HepG2 (cell line): ENCODE results near the gene NSD1. TPM values are rescaled to one million over a fixed set of nuclear protein-coding genes. Genes with fewer than 3 reads are reported as not detected.

Experiments used
- ATAD3A ChIP-seq: sonication (generic); formaldehyde crosslinking; IDR thresholded peaks from 2 replicates; pipeline ENCODE4 v1.4.0; 2020; ENCODE audit warnings: missing genetic modification reagents
- ATF7 ChIP-seq, 2 experiments: fragments of 450-650 bp in 1 of 2; sonication (generic) in 1 of 2; formaldehyde crosslinking in 1 of 2; IDR thresholded peaks; 2 replicates each; pipeline versions ENCODE4 v1.4.0 to v1.6.1; 2016 to 2020; ENCODE audit warnings: antibody characterized with exemption in 1 of 2, mild to moderate bottlenecking in 1 of 2, missing genetic modification reagents in 1 of 2
- CCDC6 ChIP-seq: sonication (generic); formaldehyde crosslinking; IDR thresholded peaks from 2 replicates; pipeline ENCODE4 v1.8.1; 2022; ENCODE audit warnings: mild to moderate bottlenecking, missing genetic modification reagents, moderate library complexity
- HOXA7 ChIP-seq: sonication (generic); formaldehyde crosslinking; IDR thresholded peaks from 2 replicates; pipeline ENCODE4 v1.8.1; 2022; ENCODE audit warnings: mild to moderate bottlenecking, missing genetic modification reagents, moderate library complexity
- KDM5A ChIP-seq: fragments of 200-600 bp; sonication (generic); IDR thresholded peaks from 2 replicates; pipeline ENCODE4 v1.7.0; 2018; ENCODE audit warnings: antibody characterized with exemption, mild to moderate bottlenecking, low read length, borderline replicate concordance
- KLF16 ChIP-seq, 2 experiments: sonication (generic) in 1 of 2; formaldehyde crosslinking in 1 of 2; IDR thresholded peaks; 2 replicates each; pipeline versions ENCODE4 v1.6.1 to v1.8.0; 2016 to 2023; ENCODE audit warnings: missing genetic modification reagents in 2 of 2, missing compliant biosample characterization in 1 of 2
- MED1 ChIP-seq: sonication (generic); formaldehyde crosslinking; IDR thresholded peaks from 2 replicates; pipeline ENCODE4 v1.4.0; 2020; ENCODE audit warnings: missing genetic modification reagents
- PHF8 ChIP-seq: sonication (generic); formaldehyde crosslinking; IDR thresholded peaks from 2 replicates; pipeline ENCODE4 v1.5.0; 2020; ENCODE audit warnings: missing genetic modification reagents
- SAP130 ChIP-seq: IDR thresholded peaks from 2 replicates; pipeline ENCODE4 v1.6.1; 2016; ENCODE audit warnings: low read depth
- SATB2 ChIP-seq: sonication (generic); formaldehyde crosslinking; IDR thresholded peaks from 2 replicates; pipeline ENCODE4 v1.5.0; 2020; ENCODE audit warnings: missing genetic modification reagents
- SMAD1 ChIP-seq: sonication (generic); formaldehyde crosslinking; IDR thresholded peaks from 2 replicates; pipeline ENCODE4 v1.4.0; 2020; ENCODE audit warnings: missing genetic modification reagents, low read depth, mild to moderate bottlenecking, borderline replicate concordance
- SMARCE1 ChIP-seq: fragments of 450-650 bp; IDR thresholded peaks from 2 replicates; pipeline ENCODE4 v1.6.1; 2017; ENCODE audit warnings: borderline replicate concordance
- SNAPC4 ChIP-seq: sonication (generic); formaldehyde crosslinking; IDR thresholded peaks from 2 replicates; pipeline ENCODE4 v1.4.0; 2020; ENCODE audit warnings: mild to moderate bottlenecking, missing genetic modification reagents
- SPEN ChIP-seq: sonication (generic); formaldehyde crosslinking; IDR thresholded peaks from 2 replicates; pipeline ENCODE4 v1.5.1; 2020; ENCODE audit warnings: low read depth, mild to moderate bottlenecking, missing genetic modification reagents
- STAT5B ChIP-seq: sonication (generic); formaldehyde crosslinking; IDR thresholded peaks from 2 replicates; pipeline ENCODE4 v1.4.0; 2020; ENCODE audit warnings: missing genetic modification reagents
- YEATS2 ChIP-seq: sonication (generic); formaldehyde crosslinking; IDR thresholded peaks from 2 replicates; pipeline ENCODE4 v1.4.0; 2020; ENCODE audit warnings: missing genetic modification reagents, borderline replicate concordance
- ZC3H13 ChIP-seq: sonication (generic); formaldehyde crosslinking; IDR thresholded peaks from 2 replicates; pipeline ENCODE4 v1.8.1; 2023; ENCODE audit warnings: mild to moderate bottlenecking, missing genetic modification reagents, moderate library complexity
- ZMAT3 ChIP-seq: sonication (generic); formaldehyde crosslinking; conservative IDR thresholded peaks from 2 replicates; pipeline ENCODE4 v1.7.0; 2021; ENCODE audit warnings: missing genetic modification reagents
- ZNF180 ChIP-seq: sonication (generic); formaldehyde crosslinking; IDR thresholded peaks from 2 replicates; pipeline ENCODE4 v1.4.0; 2020; ENCODE audit warnings: low read depth, missing genetic modification reagents, borderline replicate concordance
- ZNF335 ChIP-seq: sonication (generic); formaldehyde crosslinking; IDR thresholded peaks from 2 replicates; pipeline ENCODE4 v1.4.0; 2020; ENCODE audit warnings: missing genetic modification reagents
- ZNF441 ChIP-seq: sonication (generic); formaldehyde crosslinking; IDR thresholded peaks from 2 replicates; pipeline ENCODE4 v1.7.0; 2021; ENCODE audit warnings: missing genetic modification reagents, borderline replicate concordance
- ZNF503 ChIP-seq: sonication (generic); formaldehyde crosslinking; IDR thresholded peaks from 2 replicates; pipeline ENCODE4 v1.4.0; 2020; ENCODE audit warnings: missing genetic modification reagents
- ZNF737 ChIP-seq: sonication (generic); formaldehyde crosslinking; IDR thresholded peaks from 2 replicates; pipeline ENCODE4 v1.5.0; 2020; ENCODE audit warnings: missing genetic modification reagents, mild to moderate bottlenecking, borderline replicate concordance
- ZNF891 ChIP-seq: sonication (generic); formaldehyde crosslinking; IDR thresholded peaks from 2 replicates; pipeline ENCODE4 v1.5.0; 2020; ENCODE audit warnings: mild to moderate bottlenecking, missing genetic modification reagents
- ZSCAN9 ChIP-seq: IDR thresholded peaks from 2 replicates; pipeline ENCODE4 v1.6.1; 2016; ENCODE audit warnings: borderline replicate concordance
- polyA plus RNA-seq, 8 experiments: library from polyadenylated mRNA; depleted of rRNA in 3 of 8; stranded (reverse) in 7 of 8; unstranded in 1 of 8; fragments of >200 nt; fragmentation: Illumina TruSeq in 4 of 8; extraction: Trizol in 4 of 8; gene quantifications; 2 replicates each; pipeline versions ENCODE4 v1.2.1 to v1.2.3, GENCODE V29; 2011 to 2016; ENCODE audit warnings: low read depth in 4 of 8, missing spikeins in 1 of 8, mixed read lengths in 1 of 8; ENCODE audit not compliant: insufficient read depth in 1 of 8
- total RNA-seq, 5 experiments: library from RNA; depleted of rRNA; stranded (reverse); fragments of >200 nt; fragmentation: Illumina TruSeq; extraction: Trizol; gene quantifications; 2 replicates each; pipeline ENCODE4 v1.2.3, GENCODE V29; 2016; ENCODE audit warnings: low read depth in 1 of 5

The NSD1 gene
- total and polyA plus RNA-seq, 2 of the 13 experiments (the other 11 are each of a cell fraction or from before 2014, with no cell fraction given) = 0.01 to 0.09 TPM

- TF ChIP-seq SAP130 (CRISPR knock-in tag) = peak; percentile 1; the same call in 1 of the 2 replicates
- TF ChIP-seq SNAPC4 (CRISPR knock-in tag) = no peak
- peak; percentile 75 for TF ChIP-seq PHF8 (CRISPR knock-in tag)
- TF ChIP-seq SPEN = no peak
- TF ChIP-seq STAT5B (CRISPR knock-in tag) = no peak
- no peak; the same call in 1 of the 2 replicates for TF ChIP-seq MED1 (CRISPR knock-in tag)
- no peak for TF ChIP-seq ZNF891 (CRISPR knock-in tag)
- no peak for TF ChIP-seq SATB2 (CRISPR knock-in tag)
- 0 out of 4 replicates have a peak, but pooled peaks of 1 of the 2 experiments have one; percentile 47 for TF ChIP-seq KLF16 (CRISPR knock-in tag; IDR thresholded peaks at IDR 0.05)
- peak; percentile 59; the same call in 1 of the 2 replicates for TF ChIP-seq KDM5A
- TF ChIP-seq ZSCAN9 (CRISPR knock-in tag) = no peak
- TF ChIP-seq HOXA7 = no peak
- no peak for TF ChIP-seq ZNF180 (CRISPR knock-in tag)
- 0 out of 2 replicates have a peak, but pooled peaks have one; percentile 6 for TF ChIP-seq CCDC6 (CRISPR knock-in tag)
- 0 out of 2 replicates have a peak, but pooled peaks have one; percentile 55 for TF ChIP-seq ZMAT3 (CRISPR knock-in tag)
- no peak for TF ChIP-seq ZNF441
- no peak; the same call in 1 of the 2 replicates for TF ChIP-seq ZC3H13
- TF ChIP-seq YEATS2 (CRISPR knock-in tag) = 0 out of 2 replicates have a peak, but pooled peaks have one; percentile 53
- TF ChIP-seq ZNF503 (CRISPR knock-in tag) = no peak
- TF ChIP-seq SMARCE1 = no peak
- no peak for TF ChIP-seq ZNF335 (CRISPR knock-in tag)
- TF ChIP-seq ATF7 (IDR thresholded peaks at IDR 0.05) = no peak
- peak; percentile 75 for TF ChIP-seq ATF7 (CRISPR knock-in tag; IDR thresholded peaks at IDR 0.05)
- TF ChIP-seq ZNF737 (CRISPR knock-in tag) = no peak
- no peak for TF ChIP-seq ATAD3A (CRISPR knock-in tag)
- peak; percentile 78; the same call in 1 of the 2 replicates for TF ChIP-seq SMAD1 (CRISPR knock-in tag)
Observed at GRCh38 chr5:177087398-177088005, 46.1 kb upstream of the NSD1 start (continued).
